IMR-90 (cell line): ENCODE data around the gene FASTKD1. TPM values are rescaled to one million over a fixed set of nuclear protein-coding genes. Genes with fewer than 3 reads are reported as not detected.

Experiments
- ATAC-seq: fragments of 200-7000 bp; cut with Tn5 transposase; 2 replicates; pipeline ENCODE4 v1.9.1; 2020; ENCODE audit warnings: low read depth, mild to moderate bottlenecking, moderate library complexity
- BruUV-seq: library from RNA; stranded (reverse); fragments of 400-500 nt; replicated peaks from 2 replicates; lab custom pipeline; 2021; lab: Mats Ljungman, UMichigan
- CTCF ChIA-PET: fragments of 300-600 bp; formaldehyde crosslinking; extraction: SDS; loops from one replicate; lab custom pipeline; 2021; ENCODE audit warnings: antibody characterized with exemption; lab: Yijun Ruan, JAX
- POLR2A ChIA-PET: fragments of 300-600 bp; sonication (Branson Sonifier 250); formaldehyde crosslinking; loops from one replicate; lab custom pipeline; 2022; ENCODE audit warnings: antibody characterized with exemption; ENCODE audit not compliant: unreplicated experiment; lab: Charles Lee
- DNase-seq: peaks from one replicate; pipeline ENCODE4 v3.0.0; 2013
- H2AFZ ChIP-seq: replicated peaks from 2 replicates; pipeline ENCODE3; 2013; ENCODE audit warnings: low read length, mild to moderate bottlenecking; ENCODE audit not compliant: poor library complexity
- H2AK5ac ChIP-seq: 2 replicates; pipeline ENCODE4 v1.6.1; 2013; ENCODE audit warnings: low read depth, low read length, inconsistent platforms
- H2AK9ac ChIP-seq: replicated peaks from 2 replicates; pipeline ENCODE3; 2013; ENCODE audit warnings: mild to moderate bottlenecking, low read depth, low read length, moderate library complexity; ENCODE audit not compliant: poor library complexity
- H2BK120ac ChIP-seq: 2 replicates; pipeline ENCODE4 v1.6.1; 2013; ENCODE audit warnings: low read depth, low read length, inconsistent platforms
- H2BK15ac ChIP-seq: 3 replicates; pipeline ENCODE4 v1.6.1; 2013; ENCODE audit warnings: low read depth, low read length, inconsistent platforms
- H2BK20ac ChIP-seq: 2 replicates; pipeline ENCODE4 v1.6.1; 2013; ENCODE audit warnings: low read depth, mild to moderate bottlenecking, inconsistent platforms, low read length, moderate library complexity
- H2BK5ac ChIP-seq: 2 replicates; pipeline ENCODE4 v1.6.1; 2013; ENCODE audit warnings: mild to moderate bottlenecking, low read depth, low read length, inconsistent platforms; ENCODE audit not compliant: poor library complexity, severe bottlenecking
- H3K14ac ChIP-seq: replicated peaks from 2 replicates; pipeline ENCODE4 v1.6.1; 2013; ENCODE audit warnings: low read depth, low read length, inconsistent platforms
- H3K18ac ChIP-seq: 2 replicates; pipeline ENCODE4 v1.6.1; 2013; ENCODE audit warnings: low read depth, low read length, control low read depth
- H3K23ac ChIP-seq: 2 replicates; pipeline ENCODE4 v1.6.1; 2013; ENCODE audit warnings: low read depth, low read length, inconsistent platforms
- H3K27ac ChIP-seq: 2 replicates; pipeline ENCODE4 v1.5.1; 2013; ENCODE audit warnings: mild to moderate bottlenecking, control low read depth, low read length; ENCODE audit not compliant: insufficient read depth
- H3K27me3 ChIP-seq: 2 replicates; pipeline ENCODE4 v1.6.1; 2013; ENCODE audit warnings: low read length; ENCODE audit not compliant: control insufficient read depth, insufficient read depth
- H3K36me3 ChIP-seq: 2 replicates; pipeline ENCODE4 v1.6.1; 2013; ENCODE audit warnings: low read length, mixed read lengths; ENCODE audit not compliant: control insufficient read depth, insufficient read depth
- H3K4ac ChIP-seq: 2 replicates; pipeline ENCODE4 v1.6.1; 2013; ENCODE audit warnings: low read depth, low read length, inconsistent platforms
- H3K4me1 ChIP-seq: 2 replicates; pipeline ENCODE4 v1.6.1; 2013; ENCODE audit warnings: low read length, mixed read lengths; ENCODE audit not compliant: control insufficient read depth, insufficient read depth
- H3K4me2 ChIP-seq: 2 replicates; pipeline ENCODE4 v1.6.1; 2013; ENCODE audit warnings: low read depth, mild to moderate bottlenecking, control low read depth, low read length, moderate library complexity
- H3K4me3 ChIP-seq: 2 replicates; pipeline ENCODE4 v1.5.1; 2013; ENCODE audit warnings: low read depth, mild to moderate bottlenecking, control low read depth, low read length, moderate library complexity; ENCODE audit not compliant: insufficient read depth
- H3K56ac ChIP-seq: 2 replicates; pipeline ENCODE4 v1.6.1; 2013; ENCODE audit warnings: low read length, inconsistent platforms; ENCODE audit not compliant: insufficient read depth; ENCODE audit errors: extremely low read depth
- H3K79me1 ChIP-seq, 2 experiments: 2 replicates each; pipeline ENCODE4 v1.6.1; 2013; ENCODE audit warnings: low read length in 2 of 2, inconsistent platforms in 1 of 2, low read depth in 1 of 2
- H3K9ac ChIP-seq: 2 replicates; pipeline ENCODE4 v1.6.1; 2013; ENCODE audit warnings: low read depth, low read length, control low read depth
- H3K9me1 ChIP-seq: 2 replicates; pipeline ENCODE4 v1.6.1; 2013; ENCODE audit warnings: low read length, inconsistent platforms; ENCODE audit not compliant: insufficient read depth
- H3K9me3 ChIP-seq: 2 replicates; pipeline ENCODE4 v1.6.1; 2013; ENCODE audit warnings: low read length; ENCODE audit not compliant: control insufficient read depth, insufficient read depth
- H4K20me1 ChIP-seq: 2 replicates; pipeline ENCODE4 v1.6.1; 2013; ENCODE audit warnings: low read length, inconsistent platforms; ENCODE audit not compliant: insufficient read depth
- H4K5ac ChIP-seq: 2 replicates; pipeline ENCODE4 v1.6.1; 2013; ENCODE audit warnings: mild to moderate bottlenecking, low read depth, low read length, control low read depth
- H4K8ac ChIP-seq, 2 experiments: 2 replicates each; pipeline ENCODE4 v1.6.1; 2013; ENCODE audit warnings: low read depth in 2 of 2, low read length in 2 of 2, control low read depth in 1 of 2, inconsistent platforms in 1 of 2
- H4K91ac ChIP-seq: 2 replicates; pipeline ENCODE4 v1.6.1; 2013; ENCODE audit warnings: low read depth, low read length, inconsistent platforms; ENCODE audit not compliant: insufficient read depth
- BHLHE40 ChIP-seq: fragments of 150-350 bp; IDR thresholded peaks from 2 replicates; pipeline ENCODE4 v1.6.1; 2016; ENCODE audit warnings: mild to moderate bottlenecking, low read depth, low read length
- MAFK ChIP-seq: IDR thresholded peaks from 2 replicates; pipeline ENCODE4 v1.6.1; 2012; ENCODE audit warnings: low read depth, low read length, improper control_type of control experiment
- MXI1 ChIP-seq: IDR thresholded peaks from 2 replicates; pipeline ENCODE4 v1.6.1; 2012; ENCODE audit warnings: low read depth, mild to moderate bottlenecking, low read length, moderate library complexity, borderline replicate concordance
- NFE2L2 ChIP-seq: fragments of 150-350 bp; IDR thresholded peaks from 2 replicates; pipeline ENCODE4 v1.6.1; 2016; ENCODE audit warnings: low read depth, mild to moderate bottlenecking, low read length
- POLR2A ChIP-seq: IDR thresholded peaks from 2 replicates; pipeline ENCODE4 v1.6.1; 2012; ENCODE audit warnings: mild to moderate bottlenecking, low read depth, low read length
- RAD21 ChIP-seq: IDR thresholded peaks from 2 replicates; pipeline ENCODE4 v1.6.1; 2012; ENCODE audit warnings: low read length, improper control_type of control experiment
- RCOR1 ChIP-seq: IDR thresholded peaks from 2 replicates; pipeline ENCODE4 v1.6.1; 2012; ENCODE audit warnings: mild to moderate bottlenecking, low read length, improper control_type of control experiment; ENCODE audit not compliant: insufficient replicate concordance
- RFX5 ChIP-seq: IDR thresholded peaks from 2 replicates; pipeline ENCODE4 v1.8.0; 2012; ENCODE audit warnings: low read depth, mild to moderate bottlenecking, low read length, moderate library complexity
- SMC3 ChIP-seq: fragments of 150-350 bp; IDR thresholded peaks from 2 replicates; pipeline ENCODE4 v1.6.1; 2016; ENCODE audit warnings: low read depth, mild to moderate bottlenecking, antibody characterized with exemption, low read length, moderate library complexity
- WGBS, 2 experiments: methylation state at CpG; one replicate each; pipeline versions ENCODE4 v1.1.5 to v1.1.7; 2013; ENCODE audit warnings: missing lambda C conversion rate in 2 of 2; ENCODE audit not compliant: insufficient read length in 1 of 2; ENCODE audit errors: extremely low coverage in 2 of 2; 5-methylcytosine and 5-hydroxymethylcytosine counted together
- dilution Hi-C: fragments of 300-500 bp; cut with HindIII; formaldehyde crosslinking; loops from one replicate; pipeline ENCODE4 v1.14.3; 2018; ENCODE audit warnings: low sequenced_read_pairs; ENCODE audit not compliant: unreplicated experiment
- in situ Hi-C: fragments of 300-500 bp; cut with MboI; formaldehyde crosslinking; loops from 3 replicates; pipeline ENCODE4 v1.14.3; 2019; ENCODE audit warnings: low sequenced_read_pairs, inconsistent platforms, mixed read lengths
- intact Hi-C: fragments of 100-400 bp; cut with micrococcal nuclease; formaldehyde crosslinking; loops from 2 replicates; pipeline ENCODE4 v1.10.0; 2022
- polyA plus RNA-seq, 3 experiments: library from polyadenylated mRNA; depleted of rRNA; stranded (reverse); fragments of >200 nt; gene quantifications; 2 replicates each; pipeline ENCODE4 v1.2.3, GENCODE V29; 2012; ENCODE audit warnings: low replicate concordance in 1 of 3
- total RNA-seq: library from RNA; depleted of rRNA; stranded (reverse); fragments of >200 nt; gene quantifications from 2 replicates; pipeline ENCODE4 v1.2.3, GENCODE V29; 2012
- TF ChIP-seq, protein P1 (sequence below): conservative IDR thresholded peaks from 2 replicates; pipeline ENCODE4 v1.5.1; 2012; ENCODE audit warnings: mild to moderate bottlenecking, low read depth, low read length, improper control_type of control experiment

The FASTKD1 gene
- total and polyA plus RNA-seq, 2 of the 4 experiments (the other 2 are of a cell fraction): 11.4 to 11.5 TPM

- POLR2A ChIA-PET: no interaction called here
- no peak overlapping the region for H3K23ac ChIP-seq
- no TSS peak for BruUV-seq
- no peak overlapping the region for H3K56ac ChIP-seq
- CTCF ChIA-PET: interaction anchor here (0.5 kb wide), 1 partner anchor 236 kb away, joined by 3 read pairs; no protein-coding TSS in a partner anchor
- no peaks in the 10 kb centered on the region for H4K20me1 ChIP-seq
- dilution Hi-C loops: no loop called here
- DNase-seq: peak; percentile 51
- H4K91ac ChIP-seq: no peak overlapping the region
- H3K36me3 ChIP-seq: no peaks in the 10 kb centered on the region
- intact Hi-C loops: loop anchor here (1.0 to 10.0 kb wide), 5 partner anchors 241 to 513 kb away; no protein-coding TSS in a partner anchor
- no peak overlapping the region for H2BK120ac ChIP-seq
- no peak overlapping the region for H2BK15ac ChIP-seq
- H3K9me1 ChIP-seq: no peaks in the 10 kb centered on the region
- no peak overlapping the region for H3K4me3 ChIP-seq
- peak; percentile 93 for ATAC-seq
- H4K8ac ChIP-seq: no peak overlapping the region
- TF ChIP-seq, protein P1, sequence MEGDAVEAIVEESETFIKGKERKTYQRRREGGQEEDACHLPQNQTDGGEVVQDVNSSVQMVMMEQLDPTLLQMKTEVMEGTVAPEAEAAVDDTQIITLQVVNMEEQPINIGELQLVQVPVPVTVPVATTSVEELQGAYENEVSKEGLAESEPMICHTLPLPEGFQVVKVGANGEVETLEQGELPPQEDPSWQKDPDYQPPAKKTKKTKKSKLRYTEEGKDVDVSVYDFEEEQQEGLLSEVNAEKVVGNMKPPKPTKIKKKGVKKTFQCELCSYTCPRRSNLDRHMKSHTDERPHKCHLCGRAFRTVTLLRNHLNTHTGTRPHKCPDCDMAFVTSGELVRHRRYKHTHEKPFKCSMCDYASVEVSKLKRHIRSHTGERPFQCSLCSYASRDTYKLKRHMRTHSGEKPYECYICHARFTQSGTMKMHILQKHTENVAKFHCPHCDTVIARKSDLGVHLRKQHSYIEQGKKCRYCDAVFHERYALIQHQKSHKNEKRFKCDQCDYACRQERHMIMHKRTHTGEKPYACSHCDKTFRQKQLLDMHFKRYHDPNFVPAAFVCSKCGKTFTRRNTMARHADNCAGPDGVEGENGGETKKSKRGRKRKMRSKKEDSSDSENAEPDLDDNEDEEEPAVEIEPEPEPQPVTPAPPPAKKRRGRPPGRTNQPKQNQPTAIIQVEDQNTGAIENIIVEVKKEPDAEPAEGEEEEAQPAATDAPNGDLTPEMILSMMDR: peak; percentile 70
- TF ChIP-seq POLR2A (no peak), BHLHE40 (no peak), RAD21 (peak; percentile 65), RFX5 (no peak), MAFK (no peak), RCOR1 (no peak), MXI1 (no peak), SMC3 (peak; percentile 70), NFE2L2 (no peak)
- H3K9me3 ChIP-seq: no peaks in the 10 kb centered on the region
- no peak overlapping the region for H3K4ac ChIP-seq
- no peak overlapping the region for H3K14ac ChIP-seq
- no peak overlapping the region for H3K27ac ChIP-seq
- no peak overlapping the region for H3K18ac ChIP-seq
- H3K4me2 ChIP-seq: no peak overlapping the region
- WGBS, 2 experiments: no CpG with 5 or more reads among the region's 2 CpGs
- H3K27me3 ChIP-seq: no peaks in the 10 kb centered on the region
- no peak overlapping the region for H2AFZ ChIP-seq
- no peak overlapping the region for H2BK5ac ChIP-seq
- no peak overlapping the region for H2AK5ac ChIP-seq
- no peaks in the 10 kb centered on the region for H3K4me1 ChIP-seq
- no peak overlapping the region for H2BK20ac ChIP-seq
- in situ Hi-C loops: no loop called here
- H3K79me1 ChIP-seq: no peaks in the 10 kb centered on the region
- no peak overlapping the region for H4K5ac ChIP-seq
- no peak overlapping the region for H2AK9ac ChIP-seq
- no peak overlapping the region for H3K9ac ChIP-seq
These were observed 45.4 kb downstream of the FASTKD1 start for GRCh38 chr2:169528271-169528701.
